ENCODE data around the gene MRPS18A. TPM values are rescaled to one million over a fixed set of nuclear protein-coding genes. Genes with fewer than 3 reads are reported as not detected.

MRPS18A gene
- total and polyA plus RNA-seq, 9 of the 15 experiments (the other 6 are each of a cell fraction or from before 2014, with no cell fraction given): 87.5 to 243 (median 125) TPM

GRCh38 chr6:43627008-43627825, 60.4 kb downstream of the MRPS18A start (continued):
- TF ChIP-seq SAFB (IDR thresholded peaks at IDR 0.05; ENCODE audit: borderline replicate concordance, low read depth, low read length): no peak
- 0 out of 2 replicates have a peak, but pooled peaks have one; percentile 4 for TF ChIP-seq ZNF398 (CRISPR knock-in tag; IDR thresholded peaks at IDR 0.05)
- TF ChIP-seq ZNF589 (CRISPR knock-in tag; IDR thresholded peaks at IDR 0.05; ENCODE audit: low read depth): peak; percentile 98
- no peak for TF ChIP-seq FOXP4 (CRISPR knock-in tag; IDR thresholded peaks at IDR 0.05; ENCODE audit: borderline replicate concordance)
- no peak for TF ChIP-seq RBM34 (IDR thresholded peaks at IDR 0.05; ENCODE audit: borderline replicate concordance, insufficient read depth, low read length)
- TF ChIP-seq TOE1 (IDR thresholded peaks at IDR 0.05; ENCODE audit: borderline replicate concordance): no peak
- TF ChIP-seq TOE1 (CRISPR knock-in tag; IDR thresholded peaks at IDR 0.05; ENCODE audit: borderline replicate concordance, low read depth): peak; percentile 66; the same call in 1 of the 2 replicates
- 0 out of 2 replicates have a peak, but pooled peaks have one; percentile 63 for TF ChIP-seq ESRRB (CRISPR knock-in tag; IDR thresholded peaks at IDR 0.05; ENCODE audit: borderline replicate concordance)
- TF ChIP-seq MCM3 (IDR thresholded peaks at IDR 0.05): no peak
- no peak for TF ChIP-seq XRCC4 (IDR thresholded peaks at IDR 0.05; ENCODE audit: extremely low read depth, insufficient read depth, insufficient read length)
- TF ChIP-seq ZNF512 (tag; IDR thresholded peaks at IDR 0.05): no peak; the same call in 1 of the 2 replicates
- TF ChIP-seq POLR2AphosphoS5 (IDR thresholded peaks at IDR 0.05; ENCODE audit: control insufficient read depth, insufficient read depth, low read depth, low read length): peak; percentile 94
- no peak for TF ChIP-seq IRF1 (CRISPR knock-in tag; IDR thresholded peaks at IDR 0.05; ENCODE audit: borderline replicate concordance)
- peak; percentile 82; the same call in 1 of the 2 replicates for TF ChIP-seq HSF4 (CRISPR knock-in tag; IDR thresholded peaks at IDR 0.05; ENCODE audit: borderline replicate concordance)
- TF ChIP-seq KAT8 (IDR thresholded peaks at IDR 0.05; ENCODE audit: low read depth): no peak
- no peak for TF ChIP-seq SREBF2 (CRISPR knock-in tag; IDR thresholded peaks at IDR 0.05)
- no peak for TF ChIP-seq MITF (IDR thresholded peaks at IDR 0.05)
- no peak for TF ChIP-seq RFX5 (IDR thresholded peaks at IDR 0.05; ENCODE audit: low read depth, low read length)
